HG02973 (cell line): Measurements from ENCODE around the gene KCNQ1OT1.

Experiments
- ATAC-seq: cut with Tn5 transposase; IDR thresholded peaks from one replicate; pipeline ENCODE4 v1.9.1; 2021; ENCODE audit warnings: moderate library complexity; ENCODE audit not compliant: unreplicated experiment

The KCNQ1OT1 gene

GRCh38 chr11:2561696-2562581 lies 137.9 kb downstream of the KCNQ1OT1 start:
- ATAC-seq: no peak

DNA sequence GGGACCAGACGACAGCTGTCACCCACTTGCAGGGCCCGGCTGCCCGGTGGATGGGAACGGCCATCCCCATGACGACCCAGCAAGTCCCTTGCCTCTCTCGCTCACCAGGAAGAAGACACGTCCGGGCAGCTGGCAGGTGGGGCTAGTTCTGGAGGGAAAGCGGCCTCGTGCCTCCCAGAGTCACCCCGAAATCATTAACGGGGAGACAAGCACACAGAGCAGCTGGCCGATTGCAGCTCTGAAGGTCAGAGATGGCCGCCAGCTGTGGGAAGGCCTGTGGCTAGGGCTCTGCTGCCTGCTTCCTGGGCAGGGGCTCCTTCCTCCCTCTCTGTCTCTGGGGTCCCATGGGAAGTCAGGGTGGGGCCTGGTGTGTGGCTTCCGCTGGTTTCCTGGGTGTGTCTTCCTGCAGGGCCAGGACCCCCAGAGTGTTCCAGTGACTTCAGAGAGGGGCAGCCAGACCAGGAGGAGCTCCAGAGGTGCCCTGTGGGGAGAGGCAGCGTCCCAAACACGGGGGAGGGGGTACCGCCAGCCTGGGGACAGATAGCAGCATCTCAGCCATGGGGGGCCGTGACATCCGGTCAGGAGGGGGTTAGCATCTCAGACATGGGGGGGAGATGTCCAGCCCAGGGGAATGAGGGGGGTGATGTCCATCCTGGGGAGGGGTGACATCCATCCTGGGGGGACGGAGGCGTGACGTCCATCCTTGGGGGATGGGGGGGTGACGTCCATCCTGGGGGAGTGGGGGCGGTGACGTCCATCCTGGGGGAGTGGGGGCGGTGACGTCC lies 140.1 kb downstream of the KCNQ1OT1 start:
- no peak for ATAC-seq

- no peak for ATAC-seq
Observed at GRCh38 chr11:2558861-2559526, 140.8 kb downstream of the KCNQ1OT1 start.

GRCh38 chr11:2558397-2558796 lies 141.4 kb downstream of the KCNQ1OT1 start:
- no peak for ATAC-seq
